HG02870 (cell line): ENCODE measurements around the gene UBE2Z.
A peak's percentile ranks its signal among the peaks of the same experiment; 100 is the strongest.
"Not testable (repeated sequence)": the region's sequence is repeated elsewhere in the genome, so short reads cannot be mapped to it uniquely, and the experiment has no call there.

Source experiments
- ATAC-seq: cut with Tn5 transposase; IDR thresholded peaks from one replicate; pipeline ENCODE4 v1.9.1; 2021; ENCODE audit warnings: mild to moderate bottlenecking, moderate library complexity; ENCODE audit not compliant: unreplicated experiment

UBE2Z gene

GRCh38 chr17:48903401-48903800 lies 4.8 kb upstream of the UBE2Z start:
- no peak for ATAC-seq

DNA sequence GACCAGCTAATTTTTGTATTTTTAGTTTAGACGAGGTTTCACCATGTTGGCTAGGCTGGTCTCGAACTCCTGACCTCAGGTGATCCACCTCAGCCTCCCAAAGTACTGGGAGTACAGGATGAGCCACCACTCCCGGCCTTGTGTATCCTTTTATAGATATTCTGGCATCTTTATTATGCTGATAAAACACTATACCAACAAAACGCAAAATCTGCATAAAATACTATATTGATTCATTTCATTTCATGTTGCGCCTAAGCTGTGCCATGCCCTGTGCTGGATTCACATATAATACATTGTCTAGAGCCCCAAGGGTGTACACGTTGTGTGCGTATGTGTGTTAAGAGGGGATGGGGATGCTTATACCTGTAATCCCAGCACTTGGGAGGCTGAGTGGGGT lies 3.8 kb upstream of the UBE2Z start:
- no peak for ATAC-seq

- no peak for ATAC-seq
Measured at GRCh38 chr17:48905987-48906515, 2.2 kb upstream of the UBE2Z start.

GRCh38 chr17:48907713-48908046 lies 527 bp upstream of the UBE2Z start:
- no peak for ATAC-seq

GRCh38 chr17:48908853-48909394 lies 717 bp downstream of the UBE2Z start:
- peak; percentile 27 for ATAC-seq

DNA sequence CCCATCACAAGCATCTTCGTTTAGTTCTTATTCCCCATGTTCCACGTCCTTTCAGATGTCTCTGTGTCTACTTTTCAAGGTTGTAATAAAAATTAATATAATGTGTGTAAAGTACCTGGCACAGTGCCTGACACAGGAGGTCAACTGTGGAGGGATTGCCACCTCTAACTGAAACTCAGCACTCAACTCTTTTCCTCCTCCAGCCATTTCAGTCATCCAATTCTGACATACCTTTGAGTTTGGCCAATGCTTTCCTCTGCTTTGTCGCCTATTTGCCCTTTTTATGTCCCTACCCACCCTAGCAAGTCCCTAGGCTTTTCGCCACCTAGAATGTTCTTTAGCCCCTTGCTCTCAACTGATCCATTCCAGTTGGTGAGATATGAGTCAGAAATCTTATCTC lies 1.6 kb downstream of the UBE2Z start:
- ATAC-seq: no peak

GRCh38 chr17:48910370-48910769 lies 2.2 kb downstream of the UBE2Z start:
- no peak for ATAC-seq

- no peak for ATAC-seq
Measured at GRCh38 chr17:48912476-48912875, 4.3 kb downstream of the UBE2Z start.

GRCh38 chr17:48915459-48916282 lies 7.5 kb downstream of the UBE2Z start:
- peak; percentile 82 for ATAC-seq

- no peak for ATAC-seq
Measured at GRCh38 chr17:48925251-48925990, 17.2 kb downstream of the UBE2Z start.

DNA sequence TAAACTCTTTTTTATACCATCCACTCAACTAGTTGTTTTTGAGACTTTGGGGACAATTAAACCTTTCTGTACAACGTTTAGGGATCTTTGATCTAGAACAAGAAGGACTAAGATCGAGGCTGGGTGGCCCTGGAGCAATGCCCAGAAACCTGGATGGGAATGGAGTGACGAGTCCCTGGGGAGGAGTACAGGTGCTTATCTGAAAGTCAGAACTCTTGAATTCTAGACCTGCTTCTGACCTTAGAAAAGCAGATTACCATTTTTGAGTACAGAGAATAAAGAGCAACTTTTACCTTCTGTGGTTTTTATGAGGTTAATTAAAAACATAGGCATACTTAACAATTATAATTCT lies 17.8 kb downstream of the UBE2Z start:
- ATAC-seq: no peak

GRCh38 chr17:48927978-48928745 lies 20.0 kb downstream of the UBE2Z start:
- no peak for ATAC-seq

GRCh38 chr17:48928876-48929811 lies 20.9 kb downstream of the UBE2Z start:
- no peak for ATAC-seq

- no peak for ATAC-seq
Measured at GRCh38 chr17:48929812-48930165, 21.6 kb downstream of the UBE2Z start.

- no peak for ATAC-seq
Measured at GRCh38 chr17:48930435-48930873, 22.2 kb downstream of the UBE2Z start.

GRCh38 chr17:48933035-48933434 lies 24.8 kb downstream of the UBE2Z start:
- ATAC-seq: no peak

- peak; percentile 70 for ATAC-seq
Measured at GRCh38 chr17:48944515-48945260, 36.5 kb downstream of the UBE2Z start, which contains the start of gene SNF8. Gene SNF8, minus strand, starts transcription at chr17:48944842. Its CDS starts 108 bp downstream, at chr17:48944734.

- ATAC-seq: not testable (repeated sequence)
Measured at GRCh38 chr17:48945261-48945651, 37.0 kb downstream of the UBE2Z start.

- ATAC-seq: no peak
Measured at GRCh38 chr17:48951572-48951971, 43.4 kb downstream of the UBE2Z start.
